Esophagus squamous epithelium (tissue), 5 donors: ENCODE measurements around the gene LEPROT. TPM values are rescaled to one million over a fixed set of nuclear protein-coding genes. Genes with fewer than 3 reads are reported as not detected.

Experiments used
- DNase-seq: peaks from one replicate; lab custom pipeline; 2025; lab: John Stamatoyannopoulos, UW
- H3K27ac ChIP-seq, 4 donors: fragments of 200-600 bp; sonication (generic); one replicate each; pipeline ENCODE4 v1.5.1; 2016 to 2019; ENCODE audit warnings: mild to moderate bottlenecking in 1 of 4
- H3K27me3 ChIP-seq, 4 donors: fragments of 200-600 bp; sonication (generic); 1 replicate in 3 of 4; 2 replicates in 1 of 4; pipeline versions ENCODE4 v1.5.1 to v1.6.0; 2017 to 2021; ENCODE audit warnings: antibody characterized with exemption in 1 of 4
- H3K36me3 ChIP-seq, 3 donors: fragments of 200-600 bp; sonication (generic); one replicate each; pipeline ENCODE4 v1.5.1; 2016 to 2019
- H3K4me1 ChIP-seq, 3 donors: fragments of 200-600 bp; sonication (generic); one replicate each; pipeline ENCODE4 v1.5.1; 2017 to 2019
- H3K4me3 ChIP-seq, 4 donors: fragments of 200-600 bp; sonication (generic); 1 replicate in 3 of 4; 2 replicates in 1 of 4; pipeline ENCODE4 v1.5.1; 2016 to 2019; ENCODE audit warnings: mild to moderate bottlenecking in 2 of 4, moderate library complexity in 1 of 4
- H3K9me3 ChIP-seq, 3 donors: fragments of 200-600 bp; sonication (generic); one replicate each; pipeline ENCODE4 v1.5.1; 2016 to 2019
- CTCF ChIP-seq, 6 experiments: fragments of 450-650 bp in 4 of 6; fragments of 200-600 bp in 2 of 6; sonication (generic) in 2 of 6; IDR thresholded peaks; one replicate each; pipeline ENCODE4 v1.5.1; 2016 to 2019; ENCODE audit warnings: antibody characterized with exemption in 6 of 6, mild to moderate bottlenecking in 4 of 6, moderate library complexity in 4 of 6
- POLR2A ChIP-seq, 4 donors: fragments of 450-650 bp; IDR thresholded peaks; one replicate each; pipeline ENCODE4 v1.6.1; 2017; ENCODE audit warnings: antibody characterized with exemption in 4 of 4, mild to moderate bottlenecking in 4 of 4, moderate library complexity in 3 of 4
- WGBS, 2 donors: methylation state at CpG; one replicate each; pipeline ENCODE4 v1.1.5; 2018; 5-methylcytosine and 5-hydroxymethylcytosine counted together
- intact Hi-C: fragments of 100-400 bp; cut with DNase I; formaldehyde crosslinking; loops from one replicate; pipeline ENCODE4 v1.15.0; 2022
- total RNA-seq, 4 donors: library from RNA; depleted of rRNA; stranded (reverse); fragments of >200 nt; gene quantifications; one replicate each; pipeline ENCODE4 v1.1.0, GENCODE V29; 2016
- donor health status: DM: yes; HTN: yes; CAD: no.

LEPROT gene
- total RNA-seq, 4 donors from 2014 or later = 29.7 to 56.9 (median 42.9) TPM

- peaks cover 0 to 19% (median 4%) of the 10 kb centered on the region in 3 donors for H3K4me1 ChIP-seq
- intact Hi-C loops = no loop called here
- no peak for TF ChIP-seq POLR2A (IDR thresholded peaks at IDR 0.05)
- no peak for TF ChIP-seq CTCF (IDR thresholded peaks at IDR 0.05)
- peak overlapping the region in 2 of 4 donors; percentile 8 to 23 for H3K27ac ChIP-seq
- no peak overlapping the region for H3K4me3 ChIP-seq
- no peak for DNase-seq
- H3K36me3 ChIP-seq = no peaks in the 10 kb centered on the region
- no peaks in the 10 kb centered on the region for H3K27me3 ChIP-seq
- H3K9me3 ChIP-seq = no peaks in the 10 kb centered on the region
- WGBS, 2 donors = 30 to 35% methylated on average over 1 of the region's 1 CpG
Measured at GRCh38 chr1:65470766-65471165, 50.3 kb downstream of the LEPROT start.

GRCh38 chr1:65471213-65471833 is 50.9 kb downstream of the LEPROT start:
- TF ChIP-seq POLR2A (IDR thresholded peaks at IDR 0.05) (no peak), CTCF (IDR thresholded peaks at IDR 0.05) (no peak)
- 36 to 42% methylated on average over 2 of the region's 2 CpGs for WGBS, 2 donors
- peak overlapping the region in 2 of 4 donors; percentile 8 to 23 for H3K27ac ChIP-seq
- H3K9me3 ChIP-seq = no peaks in the 10 kb centered on the region
- H3K4me1 ChIP-seq = peaks cover 0 to 19% (median 4%) of the 10 kb centered on the region in 3 donors
- H3K27me3 ChIP-seq = no peaks in the 10 kb centered on the region
- H3K4me3 ChIP-seq = no peak overlapping the region
- no peaks in the 10 kb centered on the region for H3K36me3 ChIP-seq
- DNase-seq = no peak
- intact Hi-C loops = no loop called here

- no peak for TF ChIP-seq CTCF (IDR thresholded peaks at IDR 0.05)
- no peak for TF ChIP-seq POLR2A (IDR thresholded peaks at IDR 0.05)
- Histone ChIP-seq H3K36me3 (no peaks in the 10 kb centered on the region), H3K9me3 (no peaks in the 10 kb centered on the region), H3K4me1 (peaks cover 0 to 19% (median 4%) of the 10 kb centered on the region in 3 donors), H3K27me3 (no peaks in the 10 kb centered on the region), H3K27ac (no peak overlapping the region), H3K4me3 (no peak overlapping the region)
- no peak for DNase-seq
- intact Hi-C loops = no loop called here
- 47 to 64% methylated on average over 4 of the region's 4 CpGs for WGBS, 2 donors
Measured at GRCh38 chr1:65471861-65472332, 51.4 kb downstream of the LEPROT start.

- WGBS, 2 donors = 42 to 56% methylated on average over 3 of the region's 3 CpGs
- TF ChIP-seq POLR2A (IDR thresholded peaks at IDR 0.05) (no peak), CTCF (IDR thresholded peaks at IDR 0.05) (no peak)
- intact Hi-C loops = no loop called here
- Histone ChIP-seq H3K36me3 (no peaks in the 10 kb centered on the region), H3K9me3 (no peaks in the 10 kb centered on the region), H3K27ac (no peak overlapping the region), H3K4me1 (no peaks in the 10 kb centered on the region), H3K27me3 (no peaks in the 10 kb centered on the region), H3K4me3 (no peak overlapping the region)
- DNase-seq = no peak
Measured at GRCh38 chr1:65476327-65476726, 55.9 kb downstream of the LEPROT start.

GRCh38 chr1:65477414-65478378 is 57.2 kb downstream of the LEPROT start:
- no peaks in the 10 kb centered on the region for H3K36me3 ChIP-seq
- 51 to 64% methylated on average over 2 of the region's 2 CpGs for WGBS, 2 donors
- no peak overlapping the region for H3K4me3 ChIP-seq
- H3K27me3 ChIP-seq = no peaks in the 10 kb centered on the region
- no peaks in the 10 kb centered on the region for H3K9me3 ChIP-seq
- no peaks in the 10 kb centered on the region for H3K4me1 ChIP-seq
- no peak for TF ChIP-seq POLR2A (IDR thresholded peaks at IDR 0.05)
- TF ChIP-seq CTCF (IDR thresholded peaks at IDR 0.05) = no peak
- no peak for DNase-seq
- intact Hi-C loops = no loop called here
- H3K27ac ChIP-seq = peak overlapping the region in 1 of 4 donors; percentile 7
